Activated CD4-positive, alpha-beta T cell treated with anti-CD3 and anti-CD28 coated beads, Interleukin-2, amount 10 ng/mL, durations not matched to agents 7 days and 5 days (primary cell): ENCODE measurements around the gene KIF19. TPM values are rescaled to one million over a fixed set of nuclear protein-coding genes. Genes with fewer than 3 reads are reported as not detected.

Source experiments
- CTCF ChIA-PET: fragments of 350-600 bp; sonication (Branson Sonifier 250); formaldehyde crosslinking; loops from one replicate; lab custom pipeline; 2021; ENCODE audit warnings: antibody characterized with exemption; lab: Charles Lee
- POLR2A ChIA-PET: fragments of 350-600 bp; sonication (Branson Sonifier 250); formaldehyde crosslinking; loops from one replicate; lab custom pipeline; 2021; ENCODE audit warnings: antibody characterized with exemption; lab: Charles Lee
- DNase-seq: peaks from one replicate; pipeline ENCODE4 v3.0.0-alpha.2; 2020
- H3K27ac Mint-ChIP-seq: one replicate; pipeline ENCODE4 v1.8.0; 2021; ENCODE audit warnings: mild to moderate bottlenecking, moderate library complexity, mixed read lengths
- H3K27me3 Mint-ChIP-seq: one replicate; pipeline ENCODE4 v1.8.0; 2021; ENCODE audit warnings: mixed read lengths
- H3K36me3 Mint-ChIP-seq: one replicate; pipeline ENCODE4 v1.8.0; 2021; ENCODE audit warnings: low read depth, mixed read lengths
- H3K4me1 Mint-ChIP-seq: one replicate; pipeline ENCODE4 v1.8.0; 2021; ENCODE audit warnings: mixed read lengths
- H3K4me3 Mint-ChIP-seq: one replicate; pipeline ENCODE4 v1.8.0; 2021; ENCODE audit warnings: mild to moderate bottlenecking, moderate library complexity, mixed read lengths
- H3K9me3 Mint-ChIP-seq: one replicate; pipeline ENCODE4 v1.8.0; 2021; ENCODE audit warnings: mixed read lengths
- total RNA-seq, 2 experiments: library from RNA; stranded (reverse); gene quantifications; one replicate each; pipeline ENCODE4 v1.2.3, GENCODE V29; 2021

Gene KIF19
- total RNA-seq, 2 experiments from 2014 or later: 0.69 to 0.79 TPM

GRCh38 chr17:74347646-74348045 lies 21.6 kb downstream of the KIF19 start:
- DNase-seq: no peak
- Mint-ChIP-seq H3K9me3 (no peaks in the 10 kb centered on the region), H3K27me3 (peaks cover 26% of the 10 kb centered on the region), H3K4me3 (no peak overlapping the region), H3K4me1 (no peaks in the 10 kb centered on the region), H3K27ac (no peak overlapping the region), H3K36me3 (no peaks in the 10 kb centered on the region)
- CTCF ChIA-PET: interaction anchor here (0.8 kb wide), 1 partner anchor 32 kb away, joined by 3 read pairs; no protein-coding TSS in a partner anchor
- POLR2A ChIA-PET: interaction anchor here (0.6 kb wide), 1 partner anchor 15 kb away, joined by 3 read pairs; no protein-coding TSS in a partner anchor

- H3K4me1 Mint-ChIP-seq: no peaks in the 10 kb centered on the region
- no peak for DNase-seq
- ChIA-PET POLR2A (no interaction called here), CTCF (interaction anchor here (1.6 kb wide), 1 partner anchor 13 kb away, joined by 6 read pairs; the partner anchor contains the start of gene BTBD17)
- H3K9me3 Mint-ChIP-seq: no peaks in the 10 kb centered on the region
- no peak overlapping the region for H3K4me3 Mint-ChIP-seq
- no peaks in the 10 kb centered on the region for H3K36me3 Mint-ChIP-seq
- H3K27ac Mint-ChIP-seq: no peak overlapping the region
- peaks cover 41% of the 10 kb centered on the region for H3K27me3 Mint-ChIP-seq
Observed at GRCh38 chr17:74349120-74349519, 23.1 kb downstream of the KIF19 start.

GRCh38 chr17:74350486-74350885 lies 24.5 kb downstream of the KIF19 start:
- Mint-ChIP-seq H3K27ac (no peak overlapping the region), H3K36me3 (no peaks in the 10 kb centered on the region), H3K27me3 (peaks cover 48% of the 10 kb centered on the region), H3K9me3 (no peaks in the 10 kb centered on the region), H3K4me3 (no peak overlapping the region), H3K4me1 (no peaks in the 10 kb centered on the region)
- no peak for DNase-seq
- CTCF ChIA-PET: interaction anchor here (0.7 to 1.6 kb wide), 4 partner anchors 12 to 791 kb away, joined by 3 to 6 read pairs (median 3); partner anchors contain the start of genes BTBD17 and RPL38
- POLR2A ChIA-PET: no interaction called here

GRCh38 chr17:74351552-74352210 lies 25.7 kb downstream of the KIF19 start:
- ChIA-PET CTCF (interaction anchor here (0.6 to 2.4 kb wide), 7 partner anchors 10 to 133 kb away, joined by 3 to 5 read pairs (median 3); partner anchors contain the start of gene BTBD17), POLR2A (interaction anchor here (0.7 kb wide), 2 partner anchors 11 to 34 kb away, joined by 3 read pairs; no protein-coding TSS in a partner anchor)
- Mint-ChIP-seq H3K9me3 (no peaks in the 10 kb centered on the region), H3K36me3 (no peaks in the 10 kb centered on the region), H3K27ac (no peak overlapping the region), H3K4me3 (no peak overlapping the region), H3K4me1 (no peaks in the 10 kb centered on the region), H3K27me3 (peaks cover 58% of the 10 kb centered on the region)
- DNase-seq: peak; percentile 15

- H3K4me1 Mint-ChIP-seq: peaks cover 2% of the 10 kb centered on the region
- H3K9me3 Mint-ChIP-seq: no peaks in the 10 kb centered on the region
- CTCF ChIA-PET: interaction anchor here (0.9 to 2.4 kb wide), 6 partner anchors 25 to 64 kb away, joined by 3 to 5 read pairs (median 4); no protein-coding TSS in a partner anchor
- no peaks in the 10 kb centered on the region for H3K36me3 Mint-ChIP-seq
- peaks cover 66% of the 10 kb centered on the region for H3K27me3 Mint-ChIP-seq
- no peak for DNase-seq
- no peak overlapping the region for H3K27ac Mint-ChIP-seq
- no peak overlapping the region for H3K4me3 Mint-ChIP-seq
- POLR2A ChIA-PET: no interaction called here
Observed at GRCh38 chr17:74353446-74354060, 27.5 kb downstream of the KIF19 start.

- Mint-ChIP-seq H3K4me1 (peaks cover 2% of the 10 kb centered on the region), H3K9me3 (no peaks in the 10 kb centered on the region), H3K36me3 (no peaks in the 10 kb centered on the region), H3K4me3 (no peak overlapping the region), H3K27ac (no peak overlapping the region), H3K27me3 (peaks cover 65% of the 10 kb centered on the region)
- DNase-seq: peak; percentile 64
- ChIA-PET POLR2A (no interaction called here), CTCF (no interaction called here)
Observed at GRCh38 chr17:74354123-74354522, 28.1 kb downstream of the KIF19 start.

- H3K4me3 Mint-ChIP-seq: no peak overlapping the region
- H3K9me3 Mint-ChIP-seq: no peaks in the 10 kb centered on the region
- H3K27me3 Mint-ChIP-seq: peaks cover 66% of the 10 kb centered on the region
- DNase-seq: no peak
- H3K27ac Mint-ChIP-seq: no peak overlapping the region
- peaks cover 2% of the 10 kb centered on the region for H3K4me1 Mint-ChIP-seq
- POLR2A ChIA-PET: no interaction called here
- no peaks in the 10 kb centered on the region for H3K36me3 Mint-ChIP-seq
- CTCF ChIA-PET: interaction anchor here (0.7 to 3.0 kb wide), 2 partner anchors 9 to 14 kb away, joined by 3 to 15 read pairs; partner anchors contain the start of gene GPR142
Observed at GRCh38 chr17:74354561-74354960, 28.5 kb downstream of the KIF19 start.

- Mint-ChIP-seq H3K27me3 (peaks cover 65% of the 10 kb centered on the region), H3K36me3 (no peaks in the 10 kb centered on the region), H3K4me1 (peaks cover 2% of the 10 kb centered on the region), H3K27ac (no peak overlapping the region), H3K4me3 (no peak overlapping the region), H3K9me3 (no peaks in the 10 kb centered on the region)
- CTCF ChIA-PET: interaction anchor here (0.7 to 3.0 kb wide), 3 partner anchors 9 to 49 kb away, joined by 3 to 15 read pairs (median 4); partner anchors contain the start of gene GPR142
- no peak for DNase-seq
- POLR2A ChIA-PET: no interaction called here
Observed at GRCh38 chr17:74355065-74355464, 29.0 kb downstream of the KIF19 start.

- H3K27ac Mint-ChIP-seq: no peak overlapping the region
- peaks cover 59% of the 10 kb centered on the region for H3K27me3 Mint-ChIP-seq
- DNase-seq: no peak
- no peak overlapping the region for H3K4me3 Mint-ChIP-seq
- H3K9me3 Mint-ChIP-seq: no peaks in the 10 kb centered on the region
- H3K4me1 Mint-ChIP-seq: peaks cover 2% of the 10 kb centered on the region
- POLR2A ChIA-PET: no interaction called here
- CTCF ChIA-PET: interaction anchor here (0.5 to 3.0 kb wide), 8 partner anchors 11 to 743 kb away, joined by 3 to 15 read pairs (median 3); partner anchors contain the start of gene GPR142
- H3K36me3 Mint-ChIP-seq: no peaks in the 10 kb centered on the region
Observed at GRCh38 chr17:74356646-74357465, 30.8 kb downstream of the KIF19 start.

GRCh38 chr17:74357466-74357809 lies 31.4 kb downstream of the KIF19 start:
- peaks cover 2% of the 10 kb centered on the region for H3K4me1 Mint-ChIP-seq
- ChIA-PET CTCF (interaction anchor here (0.6 to 3.0 kb wide), 4 partner anchors 11 to 721 kb away, joined by 3 to 15 read pairs (median 4); partner anchors contain the start of gene GPR142), POLR2A (no interaction called here)
- H3K27ac Mint-ChIP-seq: no peak overlapping the region
- H3K9me3 Mint-ChIP-seq: no peaks in the 10 kb centered on the region
- H3K36me3 Mint-ChIP-seq: no peaks in the 10 kb centered on the region
- peaks cover 56% of the 10 kb centered on the region for H3K27me3 Mint-ChIP-seq
- H3K4me3 Mint-ChIP-seq: no peak overlapping the region
- no peak for DNase-seq

- H3K27ac Mint-ChIP-seq: no peak overlapping the region
- peaks cover 2% of the 10 kb centered on the region for H3K4me1 Mint-ChIP-seq
- POLR2A ChIA-PET: no interaction called here
- CTCF ChIA-PET: interaction anchor here (0.8 kb wide), 1 partner anchor 8 kb away, joined by 3 read pairs; no protein-coding TSS in a partner anchor
- no peaks in the 10 kb centered on the region for H3K9me3 Mint-ChIP-seq
- no peak overlapping the region for H3K4me3 Mint-ChIP-seq
- H3K27me3 Mint-ChIP-seq: peaks cover 45% of the 10 kb centered on the region
- H3K36me3 Mint-ChIP-seq: no peaks in the 10 kb centered on the region
- DNase-seq: no peak
Observed at GRCh38 chr17:74358697-74359096, 32.7 kb downstream of the KIF19 start.

GRCh38 chr17:74359916-74360315 lies 33.9 kb downstream of the KIF19 start:
- Mint-ChIP-seq H3K9me3 (no peaks in the 10 kb centered on the region), H3K27me3 (peaks cover 35% of the 10 kb centered on the region), H3K4me3 (no peak overlapping the region), H3K4me1 (peaks cover 2% of the 10 kb centered on the region), H3K36me3 (no peaks in the 10 kb centered on the region), H3K27ac (no peak overlapping the region)
- CTCF ChIA-PET: interaction anchor here (1.1 to 1.5 kb wide), 2 partner anchors 8 to 63 kb away, joined by 3 to 9 read pairs; no protein-coding TSS in a partner anchor
- POLR2A ChIA-PET: no interaction called here
- DNase-seq: no peak
